Smooth muscle cell (in vitro differentiated cells): Measurements from ENCODE around the gene SHISA6. TPM values are rescaled to one million over a fixed set of nuclear protein-coding genes. Genes with fewer than 3 reads are reported as not detected.

ENCODE experiments used
- DNase-seq: peaks from one replicate; lab custom pipeline; 2025; ENCODE audit not compliant: unreplicated experiment; lab: John Stamatoyannopoulos, UW
- H2AFZ ChIP-seq: fragments of 200-600 bp; sonication (generic); 2 replicates; pipeline ENCODE4 v1.6.0; 2016; ENCODE audit warnings: antibody characterized with exemption, low read depth, mild to moderate bottlenecking
- H3F3A ChIP-seq: fragments of 200-600 bp; sonication (generic); 2 replicates; pipeline ENCODE4 v1.6.0; 2017; ENCODE audit warnings: antibody characterized with exemption, low read depth
- H3K27ac ChIP-seq: fragments of 200-600 bp; sonication (generic); 2 replicates; pipeline ENCODE4 v1.5.1; 2016; ENCODE audit warnings: low read depth, mild to moderate bottlenecking
- H3K27me3 ChIP-seq: fragments of 200-600 bp; sonication (generic); 2 replicates; pipeline ENCODE4 v1.6.1; 2016; ENCODE audit warnings: low read depth, mild to moderate bottlenecking
- H3K36me3 ChIP-seq: fragments of 200-600 bp; sonication (generic); 2 replicates; pipeline ENCODE4 v1.5.1; 2016; ENCODE audit warnings: low read depth
- H3K4me1 ChIP-seq: fragments of 200-600 bp; sonication (generic); 2 replicates; pipeline ENCODE4 v1.5.1; 2016; ENCODE audit warnings: low read depth
- H3K4me2 ChIP-seq: fragments of 200-600 bp; sonication (generic); 2 replicates; pipeline ENCODE4 v1.6.0; 2016; ENCODE audit warnings: mild to moderate bottlenecking
- H3K4me3 ChIP-seq: fragments of 200-600 bp; sonication (generic); 2 replicates; pipeline ENCODE4 v1.5.1; 2016; ENCODE audit warnings: mild to moderate bottlenecking
- H3K79me2 ChIP-seq: fragments of 200-600 bp; sonication (generic); 2 replicates; pipeline ENCODE4 v1.6.0; 2016; ENCODE audit warnings: low read depth, mild to moderate bottlenecking
- H3K9ac ChIP-seq: fragments of 200-600 bp; sonication (generic); 2 replicates; pipeline ENCODE4 v1.6.0; 2016; ENCODE audit warnings: low read depth
- H3K9me3 ChIP-seq: fragments of 200-600 bp; sonication (generic); replicated peaks from 2 replicates; pipeline ENCODE4 v1.5.1; 2016; ENCODE audit warnings: low read depth
- H4K20me1 ChIP-seq: fragments of 200-600 bp; sonication (generic); 2 replicates; pipeline ENCODE4 v1.6.0; 2016; ENCODE audit warnings: low read depth
- CTCF ChIP-seq: fragments of 200-600 bp; sonication (generic); IDR thresholded peaks from 2 replicates; pipeline ENCODE4 v1.5.1; 2017; ENCODE audit warnings: borderline replicate concordance, mild to moderate bottlenecking, antibody characterized with exemption; ENCODE audit not compliant: insufficient read depth, poor library complexity, severe bottlenecking
- WGBS: methylation state at CpG from one replicate; pipeline ENCODE4 v1.1.7; 2016; ENCODE audit warnings: low lambda C conversion rate; 5-methylcytosine and 5-hydroxymethylcytosine counted together
- polyA plus RNA-seq: library from polyadenylated mRNA; unstranded; fragments of >200 nt; fragmentation: Nextera tagmentation; extraction: Ambion mirVana; gene quantifications from 2 replicates; pipeline ENCODE4 v1.2.1, GENCODE V29; 2016
- total RNA-seq: library from RNA; depleted of rRNA; stranded (reverse); fragments of >200 nt; gene quantifications from 2 replicates; pipeline ENCODE4 v1.2.3, GENCODE V29; 2014

Gene SHISA6
- total and polyA plus RNA-seq, 2 experiments from 2014 or later: 0.04 to 0.35 TPM

- Histone ChIP-seq H4K20me1 (no peaks in the 10 kb centered on the region), H3K36me3 (no peaks in the 10 kb centered on the region), H3K27ac (no peak overlapping the region), H3K9me3 (no peaks in the 10 kb centered on the region), H3K4me3 (no peak overlapping the region), H3F3A (no peaks in the 10 kb centered on the region), H3K4me2 (no peak overlapping the region), H3K9ac (no peak overlapping the region), H3K27me3 (no peaks in the 10 kb centered on the region), H3K79me2 (no peaks in the 10 kb centered on the region), H2AFZ (no peak overlapping the region), H3K4me1 (no peaks in the 10 kb centered on the region)
- no peak for TF ChIP-seq CTCF
- 86% methylated on average over 4 of the region's 4 CpGs for WGBS
- DNase-seq: no peak
Measured at GRCh38 chr17:11446316-11446715, 205.3 kb downstream of the SHISA6 start.

- H3K4me1 ChIP-seq: no peaks in the 10 kb centered on the region
- no peaks in the 10 kb centered on the region for H3K9me3 ChIP-seq
- no peaks in the 10 kb centered on the region for H3F3A ChIP-seq
- H3K27me3 ChIP-seq: peaks cover 7% of the 10 kb centered on the region
- WGBS: 76% methylated on average over 7 of the region's 7 CpGs
- H3K27ac ChIP-seq: no peak overlapping the region
- no peak overlapping the region for H3K9ac ChIP-seq
- no peaks in the 10 kb centered on the region for H3K36me3 ChIP-seq
- H4K20me1 ChIP-seq: no peaks in the 10 kb centered on the region
- H3K4me3 ChIP-seq: no peak overlapping the region
- TF ChIP-seq CTCF: no peak
- H3K79me2 ChIP-seq: no peaks in the 10 kb centered on the region
- no peak overlapping the region for H3K4me2 ChIP-seq
- DNase-seq: no peak
- no peak overlapping the region for H2AFZ ChIP-seq
Measured at GRCh38 chr17:11454096-11454495, 213.1 kb downstream of the SHISA6 start.

GRCh38 chr17:11458279-11458678, 217.3 kb downstream of the SHISA6 start:
- Histone ChIP-seq H3K27ac (no peak overlapping the region), H2AFZ (no peak overlapping the region), H3K27me3 (no peaks in the 10 kb centered on the region), H3K4me3 (no peak overlapping the region), H3K9me3 (no peaks in the 10 kb centered on the region), H3K4me2 (no peak overlapping the region), H3F3A (no peaks in the 10 kb centered on the region), H3K9ac (no peak overlapping the region), H3K36me3 (no peaks in the 10 kb centered on the region), H3K4me1 (no peaks in the 10 kb centered on the region), H3K79me2 (no peaks in the 10 kb centered on the region), H4K20me1 (no peaks in the 10 kb centered on the region)
- WGBS: 96% methylated on average over 4 of the region's 4 CpGs
- no peak for DNase-seq
- no peak for TF ChIP-seq CTCF

GRCh38 chr17:11459861-11460331, 218.9 kb downstream of the SHISA6 start:
- 41% methylated on average over 8 of the region's 8 CpGs for WGBS
- no peak overlapping the region for H3K4me3 ChIP-seq
- H2AFZ ChIP-seq: no peak overlapping the region
- no peak overlapping the region for H3K27ac ChIP-seq
- no peaks in the 10 kb centered on the region for H4K20me1 ChIP-seq
- no peak for DNase-seq
- no peaks in the 10 kb centered on the region for H3K9me3 ChIP-seq
- H3K9ac ChIP-seq: no peak overlapping the region
- H3K79me2 ChIP-seq: no peaks in the 10 kb centered on the region
- no peaks in the 10 kb centered on the region for H3K27me3 ChIP-seq
- TF ChIP-seq CTCF: no peak
- H3F3A ChIP-seq: no peaks in the 10 kb centered on the region
- H3K4me1 ChIP-seq: no peaks in the 10 kb centered on the region
- H3K36me3 ChIP-seq: no peaks in the 10 kb centered on the region
- no peak overlapping the region for H3K4me2 ChIP-seq
